Left ventricle myocardium superior (tissue), 1 donor: ENCODE measurements around the gene ITSN1. TPM values are rescaled to one million over a fixed set of nuclear protein-coding genes. Genes with fewer than 3 reads are reported as not detected.
"Not testable (repeated sequence)": the region's sequence is repeated elsewhere in the genome, so short reads cannot be mapped to it uniquely, and the experiment has no call there.

Experiments
- ATAC-seq: fragments of 200-7000 bp; cut with Tn5 transposase; one replicate; pipeline ENCODE4 v1.9.1; 2020; ENCODE audit warnings: mild to moderate bottlenecking, moderate library complexity
- DNase-seq: peaks from one replicate; pipeline ENCODE4 v3.0.0-alpha.2; 2020
- intact Hi-C: fragments of 100-400 bp; cut with micrococcal nuclease; formaldehyde crosslinking; loops from one replicate; pipeline ENCODE4 v1.11.0; 2022
- total RNA-seq: library from RNA; stranded (reverse); fragmentation: NEBNext Ultra II Directional; extraction: Animal tissue kit (Norgen Biotek cat#: 25700); gene quantifications from one replicate; pipeline ENCODE4 v1.2.1, GENCODE V29; 2021
- donor health status: DM: no; HTN: yes; CAD: no; lungs with severe emphysema.

ITSN1 gene
- total RNA-seq, 1 donor from 2014 or later, result 44.4 TPM

GRCh38 chr21:33754481-33754880, 112.2 kb downstream of the ITSN1 start:
- ATAC-seq, result peak; percentile 73
- no peak for DNase-seq
- intact Hi-C loops, result no loop called here

DNA sequence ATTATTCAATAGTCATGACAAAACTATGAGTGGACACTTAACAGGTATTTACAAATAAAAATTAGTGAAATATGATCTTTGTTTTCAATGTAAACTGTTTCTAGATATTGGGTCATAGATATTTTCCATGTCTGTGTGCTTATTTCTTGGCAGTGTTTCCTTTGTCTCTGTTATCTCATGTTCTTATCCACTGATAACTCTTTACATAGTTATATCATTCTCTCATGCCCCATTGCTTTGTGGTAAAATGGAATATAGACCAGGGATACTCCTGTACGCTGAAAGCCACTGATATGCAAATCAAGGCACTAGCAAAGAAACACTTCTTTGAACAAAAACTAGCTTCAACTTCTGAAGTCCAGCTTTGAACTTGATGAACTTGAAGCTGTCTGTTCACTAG, 113.1 kb downstream of the ITSN1 start:
- DNase-seq (no peak), ATAC-seq (no peak)
- intact Hi-C loops, result no loop called here

GRCh38 chr21:33760641-33761440, 118.5 kb downstream of the ITSN1 start:
- ATAC-seq, result peak; percentile 48
- intact Hi-C loops, result no loop called here
- no peak for DNase-seq

GRCh38 chr21:33761441-33762036, 119.2 kb downstream of the ITSN1 start:
- intact Hi-C loops, result no loop called here
- ATAC-seq, result peak; percentile 93
- DNase-seq, result no peak

DNA sequence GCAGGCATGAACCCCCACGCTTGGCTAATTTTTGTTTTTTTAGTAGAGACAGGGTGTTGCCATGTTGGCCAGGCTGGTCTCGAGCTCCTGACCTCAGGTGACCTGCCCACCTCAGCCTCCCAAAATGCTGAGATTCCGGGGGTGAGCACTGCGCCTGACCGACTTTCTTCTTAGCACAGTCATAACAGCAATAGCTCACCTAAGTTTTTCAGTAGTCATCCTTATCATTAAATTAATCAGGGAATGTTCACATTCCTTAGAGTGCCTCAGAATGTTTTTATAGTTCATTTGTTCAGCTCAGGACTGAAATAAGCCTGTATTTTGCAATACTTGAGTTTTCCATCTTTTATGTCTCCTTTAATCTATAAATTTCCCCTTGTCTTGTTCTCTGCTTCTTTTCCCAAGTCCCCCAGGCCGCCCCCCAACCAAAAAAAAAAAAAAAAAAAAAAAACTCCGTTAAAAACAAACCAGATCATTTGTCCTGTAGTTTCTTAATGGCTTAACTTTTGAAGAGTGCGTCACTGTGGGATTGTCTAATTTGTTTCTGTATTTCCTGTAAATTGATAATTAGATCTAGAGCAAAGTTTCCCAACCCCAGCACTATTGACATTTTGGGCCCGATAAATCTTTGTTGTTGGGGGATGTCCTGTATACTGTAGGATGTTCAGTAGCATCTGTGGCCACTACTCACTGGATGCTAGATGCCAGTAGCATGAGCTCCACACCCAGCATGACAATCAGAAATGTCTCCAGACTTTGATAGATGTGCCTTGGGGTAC, 120.7 kb downstream of the ITSN1 start:
- intact Hi-C loops, result no loop called here
- ATAC-seq, result no peak
- no peak for DNase-seq

- DNase-seq (no peak), ATAC-seq (no peak)
- intact Hi-C loops, result no loop called here
Observed at GRCh38 chr21:33763582-33763899, 121.2 kb downstream of the ITSN1 start.

GRCh38 chr21:33767236-33767635, 124.9 kb downstream of the ITSN1 start:
- intact Hi-C loops, result no loop called here

GRCh38 chr21:33767960-33768359, 125.7 kb downstream of the ITSN1 start:
- no peak for DNase-seq
- intact Hi-C loops, result no loop called here
- ATAC-seq, result no peak

More at GRCh38 chr21:33767236-33767635, 124.9 kb downstream of the ITSN1 start:
- ATAC-seq (no peak), DNase-seq (no peak)

- intact Hi-C loops, result no loop called here
- no peak for DNase-seq
- no peak for ATAC-seq
Observed at GRCh38 chr21:33769057-33769456, 126.8 kb downstream of the ITSN1 start.

- DNase-seq, result no peak
- intact Hi-C loops, result no loop called here
- no peak for ATAC-seq
Observed at GRCh38 chr21:33770542-33770941, 128.2 kb downstream of the ITSN1 start.

DNA sequence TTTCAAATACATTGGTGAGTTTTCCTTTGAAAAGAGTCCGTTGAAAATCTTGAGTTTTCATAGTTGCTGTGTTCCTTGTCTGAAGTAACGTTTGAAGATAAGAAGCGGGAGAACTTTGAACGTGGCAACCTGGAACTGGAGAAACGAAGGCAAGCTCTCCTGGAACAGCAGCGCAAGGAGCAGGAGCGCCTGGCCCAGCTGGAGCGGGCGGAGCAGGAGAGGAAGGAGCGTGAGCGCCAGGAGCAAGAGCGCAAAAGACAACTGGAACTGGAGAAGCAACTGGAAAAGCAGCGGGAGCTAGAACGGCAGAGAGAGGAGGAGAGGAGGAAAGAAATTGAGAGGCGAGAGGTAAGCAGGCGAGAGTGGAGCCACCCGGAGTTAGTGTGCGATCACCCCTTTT, 129.7 kb downstream of the ITSN1 start:
- intact Hi-C loops, result no loop called here
- no peak for ATAC-seq
- no peak for DNase-seq

GRCh38 chr21:33774551-33774950, 132.2 kb downstream of the ITSN1 start:
- ATAC-seq, result no peak
- DNase-seq, result no peak
- intact Hi-C loops, result no loop called here

GRCh38 chr21:33775100-33775828, 133.0 kb downstream of the ITSN1 start:
- no peak for ATAC-seq

DNA sequence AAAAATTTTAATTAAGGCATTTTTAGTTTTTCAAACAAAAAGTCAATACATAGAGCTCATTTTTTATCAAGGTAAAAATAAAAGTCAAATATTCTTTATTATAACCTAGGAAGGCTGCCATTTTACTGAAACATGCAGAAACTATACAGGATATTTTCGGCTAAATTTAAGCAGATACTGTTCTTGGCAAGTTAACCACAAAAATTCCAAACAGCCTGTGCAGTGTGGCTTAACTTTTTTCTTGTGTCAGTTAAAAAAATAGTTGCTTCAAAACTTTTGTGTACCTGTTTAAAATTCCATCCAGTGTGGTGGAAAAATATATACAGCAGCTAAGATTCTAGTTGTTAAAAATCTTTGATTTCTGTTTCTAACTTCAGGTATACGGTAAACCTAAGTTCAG, 138.3 kb downstream of the ITSN1 start:
- intact Hi-C loops, result no loop called here
- no peak for ATAC-seq
- DNase-seq, result no peak

More at GRCh38 chr21:33775100-33775828, 133.0 kb downstream of the ITSN1 start:
- DNase-seq, result no peak
- intact Hi-C loops, result no loop called here

DNA sequence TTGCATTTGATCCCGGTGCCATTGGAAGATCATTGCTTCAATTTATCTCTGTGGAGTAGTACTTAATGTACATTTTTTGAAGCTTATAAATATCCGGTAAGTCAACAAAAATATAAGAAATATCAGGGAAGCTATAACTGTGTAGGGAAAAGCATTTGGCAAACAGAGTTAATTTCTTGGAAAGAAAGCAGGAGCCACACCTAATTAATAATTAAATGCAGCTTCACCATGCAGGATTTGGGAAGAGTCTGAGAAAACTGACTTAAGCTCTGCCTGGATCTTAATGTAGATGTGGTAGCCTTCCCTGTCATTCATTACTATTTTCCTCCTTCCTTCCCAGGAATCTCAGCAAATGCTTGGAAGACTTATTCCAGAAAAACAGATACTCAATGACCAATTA, 138.8 kb downstream of the ITSN1 start:
- no peak for ATAC-seq
- no peak for DNase-seq
- intact Hi-C loops, result no loop called here

GRCh38 chr21:33783187-33783979, 141.1 kb downstream of the ITSN1 start:
- intact Hi-C loops, result no loop called here
- ATAC-seq (no peak), DNase-seq (no peak)

DNA sequence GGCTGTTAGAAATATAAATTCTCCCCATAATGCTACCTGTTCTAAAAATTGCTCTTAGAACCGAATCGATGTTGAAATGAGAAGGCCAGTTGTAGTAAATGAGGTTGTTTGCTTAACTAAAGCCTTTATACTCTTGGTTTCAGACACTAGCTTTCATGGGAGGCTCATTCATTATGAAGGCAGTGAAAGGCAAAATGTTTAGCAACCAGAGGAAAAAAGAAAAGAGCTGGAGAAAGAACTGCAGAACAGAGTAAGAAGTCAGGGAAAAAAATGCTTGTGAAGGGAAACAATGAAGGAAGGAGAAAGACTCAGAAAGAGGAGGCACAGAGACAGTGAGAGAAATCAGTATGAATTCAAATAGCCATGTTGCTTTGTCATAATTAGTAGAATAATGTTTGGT, 145.1 kb downstream of the ITSN1 start:
- intact Hi-C loops, result no loop called here
- no peak for DNase-seq
- ATAC-seq, result no peak

DNA sequence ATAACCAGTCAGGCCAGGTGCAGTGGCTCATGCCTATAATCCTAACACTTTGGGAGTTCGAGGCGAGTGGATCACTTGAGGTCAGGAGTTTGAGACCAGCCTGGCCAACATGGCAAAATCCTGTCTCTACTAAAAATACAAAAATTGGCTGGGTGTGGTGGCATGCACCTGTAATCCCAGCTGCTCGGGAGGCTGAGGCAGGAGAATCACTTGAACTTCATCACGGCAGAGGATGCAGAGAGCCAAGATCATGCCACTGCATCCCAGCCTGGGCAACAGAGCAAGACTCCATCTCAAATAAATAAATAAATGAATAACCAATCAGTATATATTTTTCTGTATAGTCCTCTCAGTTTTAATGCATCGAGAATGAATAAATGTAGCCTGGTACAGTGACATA, 146.1 kb downstream of the ITSN1 start:
- ATAC-seq, intact Hi-C loops, DNase-seq: not testable (repeated sequence)

DNA sequence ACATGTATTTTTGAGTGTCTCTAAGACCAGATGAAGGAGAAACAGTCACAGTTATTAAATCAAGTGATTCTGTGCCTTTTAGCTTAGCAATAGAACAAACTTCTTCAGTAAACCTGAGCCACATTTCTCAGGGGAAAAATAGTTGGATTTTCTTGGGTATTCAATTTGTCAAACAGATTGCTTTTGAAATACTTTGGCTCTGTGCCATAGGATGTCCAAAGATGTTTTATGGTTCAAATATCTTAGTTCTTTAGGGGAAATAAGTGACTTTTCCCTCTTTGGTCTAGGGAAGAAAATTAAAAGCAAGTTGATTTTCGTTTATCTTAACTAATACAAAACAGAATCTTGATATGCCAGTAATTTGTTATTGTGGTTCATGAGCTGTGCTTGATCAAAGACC, 147.4 kb downstream of the ITSN1 start:
- no peak for ATAC-seq
- no peak for DNase-seq
- intact Hi-C loops, result no loop called here
